PC-3 (cell line): Measurements from ENCODE around the gene PSMD14. TPM values are rescaled to one million over a fixed set of nuclear protein-coding genes. Genes with fewer than 3 reads are reported as not detected.

Experiments used
- ATAC-seq: fragments of 200-7000 bp; cut with Tn5 transposase; 2 replicates; pipeline ENCODE4 v1.9.1; 2020; ENCODE audit warnings: mild to moderate bottlenecking, moderate library complexity
- BruUV-seq: library from RNA; stranded (reverse); fragments of 400-500 nt; replicated peaks from 2 replicates; lab custom pipeline; 2021; lab: Mats Ljungman, UMichigan
- CTCF ChIA-PET: fragments of 300-600 bp; sonication (Branson Sonifier 250); formaldehyde crosslinking; loops from one replicate; lab custom pipeline; 2022; ENCODE audit warnings: antibody characterized with exemption; lab: Charles Lee
- POLR2A ChIA-PET: fragments of 300-600 bp; sonication (Branson Sonifier 250); formaldehyde crosslinking; loops from one replicate; lab custom pipeline; 2022; ENCODE audit warnings: antibody characterized with exemption; ENCODE audit not compliant: unreplicated experiment; lab: Charles Lee
- DNase-seq: peaks from one replicate; pipeline ENCODE4 v3.0.0-alpha.2; 2015
- H2AFZ ChIP-seq: fragments of 300-600 bp; sonication (generic); 2 replicates; pipeline ENCODE4 v1.6.0; 2016; ENCODE audit warnings: antibody characterized with exemption, low read length
- H3F3A ChIP-seq: fragments of 300-600 bp; sonication (generic); one replicate; pipeline ENCODE4 v1.6.0; 2017; ENCODE audit warnings: antibody characterized with exemption, low read length, control low read depth, mild to moderate bottlenecking; ENCODE audit not compliant: unreplicated experiment
- H3K27ac ChIP-seq: fragments of 300-600 bp; sonication (generic); 2 replicates; pipeline ENCODE4 v1.5.1; 2016; ENCODE audit warnings: mild to moderate bottlenecking, low read length
- H3K27me3 ChIP-seq: fragments of 300-600 bp; sonication (generic); 2 replicates; pipeline ENCODE4 v1.6.1; 2016; ENCODE audit warnings: low read length, mixed read lengths
- H3K36me3 ChIP-seq: fragments of 300-600 bp; sonication (generic); 2 replicates; pipeline ENCODE4 v1.6.1; 2016; ENCODE audit warnings: low read depth, mixed run types, low read length, mixed read lengths
- H3K4me1 ChIP-seq: fragments of 300-600 bp; sonication (generic); 2 replicates; pipeline ENCODE4 v1.5.1; 2016; ENCODE audit warnings: low read length; ENCODE audit not compliant: insufficient read depth
- H3K4me2 ChIP-seq: fragments of 300-600 bp; sonication (generic); 2 replicates; pipeline ENCODE4 v1.6.0; 2016; ENCODE audit warnings: low read length
- H3K4me3 ChIP-seq: fragments of 300-600 bp; sonication (generic); 2 replicates; pipeline ENCODE4 v1.5.1; 2016; ENCODE audit warnings: mild to moderate bottlenecking, low read length, mixed read lengths
- H3K79me2 ChIP-seq: fragments of 300-600 bp; sonication (generic); 2 replicates; pipeline ENCODE4 v1.6.1; 2017; ENCODE audit warnings: low read length, mixed read lengths
- H3K9ac ChIP-seq: fragments of 300-600 bp; sonication (generic); 2 replicates; pipeline ENCODE4 v1.6.0; 2016; ENCODE audit warnings: mild to moderate bottlenecking, low read length
- H3K9me2 ChIP-seq: fragments of 300-600 bp; sonication (generic); replicated peaks from 2 replicates; pipeline ENCODE4 v1.6.1; 2016; ENCODE audit warnings: mixed run types, low read length, mixed read lengths
- H3K9me3 ChIP-seq: fragments of 300-600 bp; sonication (generic); 2 replicates; pipeline ENCODE4 v1.6.1; 2016; ENCODE audit warnings: low read length, mixed read lengths
- H4K20me1 ChIP-seq: fragments of 300-600 bp; sonication (generic); 2 replicates; pipeline ENCODE4 v1.6.1; 2016; ENCODE audit warnings: low read length, mixed read lengths
- EZH2 ChIP-seq: fragments of 300-600 bp; sonication (generic); IDR thresholded peaks from one replicate; pipeline ENCODE4 v1.6.1; 2017; ENCODE audit warnings: antibody characterized with exemption, mild to moderate bottlenecking, low read length; ENCODE audit not compliant: unreplicated experiment
- EZH2phosphoT487 ChIP-seq: fragments of 300-600 bp; sonication (generic); IDR thresholded peaks from 2 replicates; pipeline ENCODE4 v1.6.1; 2018; ENCODE audit warnings: mild to moderate bottlenecking, antibody characterized with exemption, low read length, borderline replicate concordance
- intact Hi-C: fragments of 100-400 bp; cut with micrococcal nuclease; formaldehyde crosslinking; loops from 2 replicates; pipeline ENCODE4 v1.9.0; 2023
- total RNA-seq: library from RNA; depleted of rRNA; stranded (reverse); fragments of >200 nt; gene quantifications from 2 replicates; pipeline ENCODE4 v1.2.3, GENCODE V29; 2014
- TF ChIP-seq, protein P1 (sequence below): fragments of 300-600 bp; sonication (generic); conservative IDR thresholded peaks from 2 replicates; pipeline ENCODE4 v1.5.1; 2017; ENCODE audit warnings: antibody characterized with exemption, low read depth, mild to moderate bottlenecking, low read length

The PSMD14 gene
- total RNA-seq, 1 experiment from 2014 or later: 151 TPM

DNA sequence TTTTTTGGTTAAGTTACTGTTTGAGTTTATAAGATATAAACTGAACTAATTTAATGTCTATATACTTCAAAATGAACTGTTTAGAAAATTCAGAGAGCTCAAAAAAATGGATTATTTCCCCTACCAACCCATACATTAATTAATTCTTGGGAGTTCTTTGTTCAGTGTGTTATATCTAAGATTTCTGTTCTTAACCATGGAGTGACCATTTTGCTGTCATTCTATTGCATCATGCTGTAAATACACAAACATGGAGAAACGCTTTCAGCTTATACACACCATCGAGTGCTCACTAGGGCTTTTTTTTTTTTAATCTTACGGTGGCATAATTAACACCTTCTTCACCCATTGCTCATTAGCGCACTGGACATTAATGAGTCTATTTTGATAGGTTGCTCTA, 74.5 kb downstream of the PSMD14 start:
- CTCF ChIA-PET: no interaction called here

GRCh38 chr2:161384864-161385263, 76.6 kb downstream of the PSMD14 start:
- Histone ChIP-seq H2AFZ (no peak overlapping the region), H3K27me3 (no peaks in the 10 kb centered on the region), H4K20me1 (peaks cover 6% of the 10 kb centered on the region; the same call in 1 of the 2 replicates), H3K36me3 (peaks cover 41% of the 10 kb centered on the region), H3F3A (no peaks in the 10 kb centered on the region), H3K9me2 (no peaks in the 10 kb centered on the region), H3K4me2 (no peak overlapping the region), H3K9me3 (no peaks in the 10 kb centered on the region), H3K79me2 (no peaks in the 10 kb centered on the region), H3K4me1 (no peaks in the 10 kb centered on the region), H3K27ac (no peak overlapping the region), H3K4me3 (no peak overlapping the region), H3K9ac (no peak overlapping the region)
- TF ChIP-seq, protein P1, sequence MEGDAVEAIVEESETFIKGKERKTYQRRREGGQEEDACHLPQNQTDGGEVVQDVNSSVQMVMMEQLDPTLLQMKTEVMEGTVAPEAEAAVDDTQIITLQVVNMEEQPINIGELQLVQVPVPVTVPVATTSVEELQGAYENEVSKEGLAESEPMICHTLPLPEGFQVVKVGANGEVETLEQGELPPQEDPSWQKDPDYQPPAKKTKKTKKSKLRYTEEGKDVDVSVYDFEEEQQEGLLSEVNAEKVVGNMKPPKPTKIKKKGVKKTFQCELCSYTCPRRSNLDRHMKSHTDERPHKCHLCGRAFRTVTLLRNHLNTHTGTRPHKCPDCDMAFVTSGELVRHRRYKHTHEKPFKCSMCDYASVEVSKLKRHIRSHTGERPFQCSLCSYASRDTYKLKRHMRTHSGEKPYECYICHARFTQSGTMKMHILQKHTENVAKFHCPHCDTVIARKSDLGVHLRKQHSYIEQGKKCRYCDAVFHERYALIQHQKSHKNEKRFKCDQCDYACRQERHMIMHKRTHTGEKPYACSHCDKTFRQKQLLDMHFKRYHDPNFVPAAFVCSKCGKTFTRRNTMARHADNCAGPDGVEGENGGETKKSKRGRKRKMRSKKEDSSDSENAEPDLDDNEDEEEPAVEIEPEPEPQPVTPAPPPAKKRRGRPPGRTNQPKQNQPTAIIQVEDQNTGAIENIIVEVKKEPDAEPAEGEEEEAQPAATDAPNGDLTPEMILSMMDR: no peak
- TF ChIP-seq EZH2phosphoT487 (no peak), EZH2 (no peak)
- ATAC-seq: no peak
- intact Hi-C loops: no loop called here
- DNase-seq: no peak
- BruUV-seq: no TSS peak
- ChIA-PET POLR2A (no interaction called here), CTCF (no interaction called here)

More for the DNA sequence above, 74.5 kb downstream of the PSMD14 start:
- no peak for TF ChIP-seq EZH2phosphoT487
- TF ChIP-seq EZH2: no peak
- TF ChIP-seq, protein P1: no peak
- DNase-seq (no peak), ATAC-seq (no peak)
- peaks cover 42% of the 10 kb centered on the region for H3K36me3 ChIP-seq
- no peak overlapping the region for H3K4me2 ChIP-seq
- H2AFZ ChIP-seq: no peak overlapping the region
- H3K27me3 ChIP-seq: no peaks in the 10 kb centered on the region
- no peak overlapping the region for H3K9ac ChIP-seq
- H3K4me1 ChIP-seq: no peaks in the 10 kb centered on the region
- peaks cover 6% of the 10 kb centered on the region; the same call in 1 of the 2 replicates for H4K20me1 ChIP-seq
- no peaks in the 10 kb centered on the region for H3K79me2 ChIP-seq
- H3K4me3 ChIP-seq: no peak overlapping the region
- no peaks in the 10 kb centered on the region for H3K9me2 ChIP-seq
- no peaks in the 10 kb centered on the region for H3F3A ChIP-seq
- H3K9me3 ChIP-seq: no peaks in the 10 kb centered on the region
- H3K27ac ChIP-seq: no peak overlapping the region
- POLR2A ChIA-PET: no interaction called here
- no TSS peak for BruUV-seq
- intact Hi-C loops: no loop called here

- Histone ChIP-seq H3K4me3 (no peak overlapping the region), H3K27me3 (no peaks in the 10 kb centered on the region), H3K79me2 (no peaks in the 10 kb centered on the region), H3K4me1 (no peaks in the 10 kb centered on the region), H2AFZ (no peak overlapping the region), H3K9me3 (no peaks in the 10 kb centered on the region), H3K9ac (no peak overlapping the region), H3K27ac (no peak overlapping the region), H3K9me2 (no peaks in the 10 kb centered on the region), H3K36me3 (peaks cover 45% of the 10 kb centered on the region), H4K20me1 (peaks cover 6% of the 10 kb centered on the region; the same call in 1 of the 2 replicates), H3K4me2 (no peak overlapping the region), H3F3A (no peaks in the 10 kb centered on the region)
- no peak for DNase-seq
- no TSS peak for BruUV-seq
- ChIA-PET POLR2A (no interaction called here), CTCF (no interaction called here)
- TF ChIP-seq EZH2phosphoT487: no peak
- intact Hi-C loops: no loop called here
- ATAC-seq: no peak
Observed at GRCh38 chr2:161386228-161386824, 78.1 kb downstream of the PSMD14 start.
